NCI-H1105 treated with DMSO at 0.1 percent for 48 hours (cell line): ENCODE results near the gene ZDHHC14.
"Not testable (repeated sequence)": the region's sequence is repeated elsewhere in the genome, so short reads cannot be mapped to it uniquely, and the experiment has no call there.

Source experiments
- DNase-seq: peaks from one replicate; lab custom pipeline; 2025; lab: John Stamatoyannopoulos, UW

Gene ZDHHC14

DNA sequence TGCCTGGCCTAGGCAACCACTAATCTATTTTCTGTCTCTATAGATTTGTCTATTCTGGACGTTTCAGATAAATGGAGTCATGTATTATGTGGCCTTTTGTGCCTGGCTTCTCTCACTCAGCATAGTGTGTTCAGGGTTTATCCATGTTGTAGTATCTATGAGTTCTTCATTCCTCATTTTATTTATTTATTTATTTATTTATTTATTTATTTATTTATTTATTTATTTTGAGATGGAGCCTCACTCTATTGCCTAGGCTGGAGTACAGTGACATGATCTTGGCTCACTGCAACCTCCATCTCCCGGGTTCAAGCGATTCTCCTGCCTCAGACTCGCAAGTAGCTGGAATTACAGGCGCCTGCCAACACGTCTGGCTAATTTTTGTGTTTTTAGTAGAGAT, 86.3 kb downstream of the ZDHHC14 start:
- DNase-seq = not testable (repeated sequence)

DNA sequence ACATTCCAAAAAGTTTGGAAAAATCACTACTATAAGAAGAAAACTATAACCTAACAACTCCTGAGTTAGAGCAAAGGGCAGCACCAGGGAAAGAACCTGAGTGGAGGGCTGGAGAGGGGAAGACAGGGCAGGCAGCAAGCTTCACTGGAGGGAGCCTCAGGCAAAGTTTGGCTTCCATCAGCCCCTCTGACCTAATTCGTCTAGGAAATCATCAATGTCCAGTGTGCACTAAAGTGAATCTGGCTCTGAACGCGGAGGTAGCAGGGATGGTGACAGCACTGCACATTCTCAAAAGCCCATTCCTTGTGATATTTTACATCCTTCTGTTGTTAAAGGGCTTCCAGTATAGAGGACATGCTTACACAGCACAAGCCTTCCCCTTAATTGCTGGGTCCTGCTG, 87.1 kb downstream of the ZDHHC14 start:
- no peak for DNase-seq

DNA sequence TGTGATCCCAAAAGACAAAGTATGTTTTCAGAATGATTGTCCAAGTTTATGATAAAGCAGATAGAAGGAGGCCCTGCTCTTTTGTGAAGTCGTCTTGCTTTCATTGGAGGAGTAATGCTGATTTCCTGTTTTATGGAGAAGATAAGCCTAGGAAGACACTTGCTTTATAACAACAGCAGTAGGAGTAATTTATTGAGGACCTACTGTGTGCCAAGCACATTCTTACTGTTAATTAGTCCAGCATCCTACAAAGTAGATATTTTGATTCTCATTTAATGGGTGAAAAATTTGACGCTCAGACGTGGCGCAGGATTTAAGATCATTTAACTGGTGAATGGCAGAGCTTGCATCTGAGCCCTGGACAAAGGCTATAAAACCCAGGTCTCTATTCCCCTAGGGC, 87.6 kb downstream of the ZDHHC14 start:
- no peak for DNase-seq

DNA sequence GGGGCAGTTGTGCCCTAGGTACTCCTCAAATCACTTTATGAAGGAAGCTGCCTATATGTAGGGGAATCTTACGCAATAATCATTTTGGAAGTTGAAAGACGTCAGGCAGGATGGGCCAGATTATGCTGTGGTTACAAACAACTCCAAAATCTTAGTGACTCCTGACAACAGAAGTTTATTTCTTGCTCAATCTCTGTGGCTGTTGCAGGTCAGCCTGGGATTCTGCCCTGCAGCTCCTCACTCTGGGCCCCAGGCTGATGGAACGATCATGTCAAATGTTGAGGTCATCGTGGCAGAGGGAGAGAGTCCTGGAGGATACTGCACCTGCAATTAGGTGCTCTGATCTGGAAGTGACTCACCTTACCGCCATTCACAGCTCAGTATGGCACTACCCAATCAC, 88.4 kb downstream of the ZDHHC14 start:
- no peak for DNase-seq

DNA sequence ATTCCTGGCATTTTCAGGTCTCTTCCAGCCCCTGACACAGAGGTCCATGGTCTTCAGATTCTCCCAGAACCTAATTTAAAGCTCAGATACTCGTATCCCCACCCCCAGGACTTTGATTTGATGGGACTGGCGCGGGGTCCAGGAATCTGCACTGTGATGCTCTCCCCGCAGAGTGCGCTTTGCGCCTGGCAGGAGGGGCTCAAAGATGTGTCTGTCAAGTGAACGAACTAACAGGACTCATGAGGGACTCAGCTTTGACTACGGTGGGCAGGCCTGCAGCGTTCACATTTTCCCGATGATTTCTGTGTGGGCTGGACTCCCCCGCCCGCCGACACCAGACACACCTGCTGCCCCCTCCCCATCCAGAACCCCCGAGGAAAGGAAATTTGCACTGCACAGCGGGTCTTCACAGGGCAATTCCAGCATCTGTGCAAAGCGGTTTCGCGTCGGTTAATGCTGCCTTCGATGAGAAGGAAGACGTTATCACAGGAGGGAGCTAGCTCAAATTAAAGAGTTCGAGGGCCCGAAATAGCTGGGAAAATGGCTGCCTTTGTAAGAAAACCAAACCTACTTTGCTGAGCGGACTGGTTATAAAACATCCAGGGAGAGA, 90.2 kb downstream of the ZDHHC14 start:
- DNase-seq = no peak

DNA sequence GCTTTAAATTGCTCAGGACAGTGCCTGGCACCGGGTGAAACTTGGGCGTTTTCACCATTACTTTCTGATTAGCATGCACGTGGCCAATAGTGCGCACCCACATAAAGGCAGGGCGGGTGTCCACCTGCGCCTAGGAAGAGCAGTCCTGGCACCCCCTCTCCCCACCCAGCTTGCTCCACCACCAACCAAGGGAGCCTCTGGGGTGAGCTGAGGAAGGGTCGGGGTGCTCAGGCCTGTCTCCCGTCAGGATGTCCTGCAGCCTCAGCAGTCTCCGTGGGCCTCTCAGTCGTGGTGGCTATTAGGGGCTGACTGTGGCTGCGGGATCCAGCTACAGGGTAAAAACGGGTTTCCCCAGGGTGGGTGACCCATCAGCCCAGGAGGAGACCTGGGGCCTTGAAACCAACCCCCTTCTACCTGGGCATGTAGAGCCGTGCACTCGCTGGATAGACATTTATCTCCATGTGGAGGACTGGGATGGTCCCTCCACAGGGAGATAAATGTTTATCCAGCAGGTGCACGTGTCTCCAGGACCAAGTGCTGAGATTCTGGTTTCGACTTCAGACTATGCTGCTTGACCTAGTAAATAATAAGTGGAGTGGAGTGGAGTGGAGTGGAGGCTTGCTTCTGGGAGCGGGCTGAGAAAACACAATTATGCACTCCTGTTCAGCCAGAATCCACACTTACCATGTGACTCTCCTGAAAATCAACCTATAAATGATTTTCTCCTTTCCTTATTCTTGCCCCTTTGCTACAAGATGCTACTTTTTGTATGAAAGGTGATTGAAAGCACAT, 91.1 kb downstream of the ZDHHC14 start:
- DNase-seq = no peak

DNA sequence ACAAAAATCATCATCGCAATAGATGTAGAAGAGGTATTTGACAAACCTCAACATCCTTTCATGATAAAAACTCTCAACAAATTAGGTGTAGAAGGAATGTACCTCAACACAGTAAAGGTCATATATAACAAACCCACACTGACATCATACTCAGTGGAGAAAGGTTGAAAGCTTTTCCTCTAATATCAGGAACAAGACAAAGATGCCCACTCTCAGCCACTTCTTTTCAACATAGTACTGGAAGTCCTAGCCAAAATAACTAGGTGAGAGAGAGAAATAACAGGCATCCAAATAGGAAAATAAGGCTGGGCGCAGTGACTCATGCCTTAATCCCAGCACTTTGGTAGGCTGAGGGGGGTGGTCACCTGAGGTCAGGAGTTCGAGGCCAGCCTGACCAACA, 95.8 kb downstream of the ZDHHC14 start:
- no peak for DNase-seq

DNA sequence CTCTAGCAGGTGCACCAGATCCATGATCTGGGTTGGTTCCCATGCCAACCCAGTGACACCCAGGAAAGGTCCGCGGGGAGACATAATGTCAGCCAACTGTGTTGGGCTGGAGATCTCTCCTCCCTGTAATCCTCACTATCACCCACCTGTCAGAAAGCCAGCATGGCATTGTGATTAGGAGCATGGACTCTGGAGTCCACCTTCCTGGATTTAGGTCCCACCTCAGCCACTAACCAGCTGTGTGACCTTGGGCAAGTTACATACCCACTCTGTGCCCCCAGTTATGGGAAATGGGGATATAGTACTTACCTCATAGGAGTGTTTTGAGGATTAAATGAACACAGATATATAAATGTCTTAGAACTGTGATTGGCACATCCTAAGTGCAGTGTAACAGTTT, 97.9 kb downstream of the ZDHHC14 start:
- no peak for DNase-seq

DNA sequence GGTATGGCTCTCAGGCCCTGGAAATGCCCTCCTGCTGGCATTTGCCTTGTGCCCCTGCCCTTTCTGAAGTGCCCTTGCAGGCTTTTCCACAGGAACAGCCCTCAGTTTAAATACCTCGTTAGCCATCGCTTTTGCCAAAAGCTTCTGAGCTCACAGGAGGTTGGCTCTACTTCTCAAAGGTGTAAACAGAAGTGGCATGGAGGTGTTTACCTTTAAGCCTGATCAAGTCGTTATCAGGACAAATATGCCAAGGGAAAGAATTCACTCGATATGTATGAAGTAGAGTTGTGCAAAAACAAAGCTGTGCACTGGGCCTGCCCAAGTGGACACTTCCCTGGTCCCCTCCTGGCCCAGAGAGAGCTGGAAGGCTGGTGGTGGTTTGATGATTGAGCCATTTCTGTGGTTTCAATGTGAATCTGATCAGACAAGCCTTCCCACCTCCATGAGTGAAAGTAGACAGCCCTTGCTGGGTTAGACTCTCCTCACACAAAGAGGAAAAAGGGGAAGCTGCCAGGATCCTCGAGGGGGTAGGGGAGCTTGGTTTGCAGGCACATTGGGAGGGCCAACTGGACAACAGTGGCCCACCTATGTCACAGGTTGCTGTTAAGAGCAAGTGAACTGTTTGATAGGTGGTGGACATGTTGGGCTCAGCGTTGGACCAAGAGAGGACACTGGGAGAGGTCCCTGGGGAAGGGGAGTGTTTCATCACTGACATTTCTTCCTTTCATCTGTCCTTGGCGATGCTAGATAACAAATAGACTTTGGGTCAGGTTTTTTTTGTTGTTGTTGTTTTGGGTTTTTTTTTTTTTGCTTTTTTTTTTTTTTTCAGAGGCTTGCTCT, 98.7 kb downstream of the ZDHHC14 start:
- no peak for DNase-seq

DNA sequence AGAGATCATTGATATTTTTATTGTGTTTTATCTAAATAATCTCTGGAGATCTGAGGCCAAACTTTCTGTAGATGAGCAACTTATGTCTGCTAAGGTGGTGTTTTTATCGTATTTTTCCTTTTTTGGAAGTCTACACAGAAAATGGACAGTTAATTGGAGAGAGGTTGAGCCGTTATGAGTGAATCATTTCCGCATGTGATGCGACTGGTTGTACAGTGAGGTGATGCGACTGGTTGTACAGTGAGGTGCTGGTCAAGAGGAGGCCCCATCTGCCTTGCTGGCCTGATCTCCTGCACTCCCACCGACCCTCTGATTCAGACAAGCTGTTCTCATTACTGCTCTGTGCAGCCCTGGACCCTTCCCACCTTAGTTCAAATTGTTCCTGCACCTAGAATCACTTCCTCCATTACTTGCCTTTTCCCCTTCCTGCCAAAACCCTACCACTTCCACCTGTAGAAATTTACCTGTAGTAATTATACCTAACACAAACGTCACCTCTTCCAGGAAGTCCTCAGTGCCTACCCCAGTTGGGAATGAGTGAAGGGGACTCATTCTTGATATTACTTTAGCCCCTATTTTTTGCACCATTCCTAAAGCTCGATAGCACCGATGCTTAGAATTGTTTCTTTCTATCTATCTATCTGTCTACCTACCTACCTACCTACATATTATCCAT, 100.3 kb downstream of the ZDHHC14 start:
- no peak for DNase-seq

DNA sequence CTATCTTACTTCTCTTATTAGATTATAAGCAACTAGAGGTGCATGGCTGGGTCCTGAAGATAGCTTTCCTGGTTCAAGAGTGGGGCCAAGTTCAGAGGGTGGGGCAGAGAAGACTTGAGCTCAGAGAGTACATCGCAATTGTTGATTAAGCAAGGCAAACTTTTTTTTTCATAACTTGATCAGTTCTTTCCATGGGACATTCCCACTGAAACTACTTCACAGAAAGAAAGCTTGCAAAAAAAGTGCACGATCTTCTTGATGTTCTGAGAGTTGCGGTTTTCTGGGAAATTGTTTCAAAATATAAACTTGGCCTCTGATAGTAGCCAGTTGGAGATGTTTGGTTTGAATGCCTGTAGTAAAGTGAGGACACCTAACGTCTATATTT, 100.9 kb downstream of the ZDHHC14 start:
- no peak for DNase-seq

DNA sequence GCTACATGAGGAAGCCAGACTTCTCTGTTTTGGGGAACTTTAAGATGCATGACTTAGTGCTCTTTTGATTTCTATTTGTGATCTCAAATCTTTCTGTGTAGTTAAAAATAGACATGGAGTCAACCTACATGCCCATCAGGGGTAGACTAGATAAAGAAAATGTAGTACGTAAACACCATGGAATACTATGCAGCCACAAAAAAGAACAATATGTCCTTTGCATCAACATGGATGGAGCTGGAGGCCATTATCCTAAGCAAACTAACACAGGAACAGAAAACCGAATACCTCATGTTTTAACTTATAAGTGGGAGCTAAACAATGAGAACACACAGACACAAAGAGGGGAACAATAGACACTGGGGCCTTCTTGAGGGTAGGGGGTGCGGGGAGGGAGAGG, 102.8 kb downstream of the ZDHHC14 start:
- DNase-seq = no peak

DNA sequence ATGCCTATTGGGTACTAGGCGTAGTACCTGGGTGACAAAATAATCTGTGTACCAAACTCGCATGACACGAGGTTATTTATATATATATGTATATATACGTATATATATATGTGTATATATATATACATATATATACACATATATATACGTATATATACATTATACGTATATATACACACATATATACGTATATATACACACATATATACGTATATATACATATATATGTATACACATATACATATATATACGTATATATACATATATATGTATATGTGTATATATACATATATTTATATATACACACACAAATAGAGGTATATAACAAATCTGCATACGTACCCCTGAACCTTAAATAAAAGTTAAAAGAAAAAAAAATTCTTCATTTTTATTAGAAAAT, 103.2 kb downstream of the ZDHHC14 start:
- DNase-seq = no peak

DNA sequence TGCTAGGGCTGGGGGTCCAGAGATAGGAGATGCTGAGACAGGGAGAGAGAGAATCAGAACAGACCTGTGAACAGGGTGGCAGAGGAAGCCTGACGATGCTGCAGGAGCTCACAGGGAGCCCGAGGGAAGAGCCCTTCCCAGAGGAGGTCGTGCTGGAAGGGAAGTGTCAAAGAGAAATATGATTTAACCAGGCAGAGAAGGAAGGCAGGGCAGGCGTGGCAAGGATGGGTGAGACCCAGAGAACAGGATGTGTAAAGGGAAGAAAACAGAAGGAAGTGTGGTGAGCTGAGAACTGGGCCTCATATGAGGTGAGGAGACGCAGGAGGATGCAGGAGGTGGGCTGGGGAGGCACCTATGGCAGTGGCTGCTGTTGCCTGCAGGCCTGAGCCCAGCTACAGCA, 105.6 kb downstream of the ZDHHC14 start:
- no peak for DNase-seq

DNA sequence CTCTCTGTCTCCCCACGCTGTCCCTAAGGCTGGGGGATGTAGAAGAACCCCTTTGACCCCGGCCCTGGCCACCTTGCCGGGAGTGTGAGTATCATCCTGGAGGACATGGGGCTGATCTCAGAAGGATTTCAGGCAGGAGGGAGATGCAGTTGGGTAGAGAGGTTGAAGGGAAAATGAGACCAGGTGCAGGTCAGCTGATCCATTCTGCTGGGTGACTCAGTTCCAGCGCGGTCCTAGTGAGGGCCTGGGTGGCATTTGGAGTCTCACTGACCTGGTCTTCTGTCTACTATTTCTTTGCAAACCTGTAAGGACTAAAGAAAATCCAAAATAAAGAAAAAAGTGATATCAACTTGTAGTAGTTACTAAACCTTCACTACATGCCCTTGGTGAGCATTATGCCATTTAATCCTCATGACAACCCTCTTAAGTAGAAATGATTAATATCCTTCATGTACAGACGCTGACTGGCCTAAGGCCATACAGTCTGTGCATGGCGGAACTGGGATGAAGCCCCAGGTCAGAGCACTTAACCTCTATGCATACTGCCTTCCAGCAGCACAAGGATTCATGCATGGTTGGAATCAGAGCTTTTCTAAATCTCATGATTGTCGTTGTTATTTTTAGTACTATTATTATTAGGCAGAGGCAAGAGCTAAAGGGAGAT, 106.3 kb downstream of the ZDHHC14 start:
- DNase-seq = no peak

DNA sequence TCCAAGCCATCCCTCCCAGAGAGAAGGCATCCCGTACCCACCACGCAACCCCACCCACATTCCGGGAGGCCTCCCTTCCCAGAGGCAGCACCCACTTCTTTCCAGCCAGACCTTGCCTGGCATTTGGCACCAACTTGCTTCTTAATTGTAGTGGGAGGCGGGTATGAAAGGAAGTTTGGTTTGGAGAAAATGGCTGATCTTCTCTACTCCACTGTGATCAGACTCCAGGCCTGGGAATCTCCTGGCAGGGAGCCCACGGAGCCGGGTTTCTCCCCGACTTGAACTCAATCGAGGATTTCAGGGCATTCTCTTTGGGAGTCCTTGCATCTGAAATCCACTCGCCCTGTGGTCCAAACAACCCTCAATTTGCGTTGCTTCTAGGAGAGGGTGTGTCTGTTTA, 107.1 kb downstream of the ZDHHC14 start:
- no peak for DNase-seq

DNA sequence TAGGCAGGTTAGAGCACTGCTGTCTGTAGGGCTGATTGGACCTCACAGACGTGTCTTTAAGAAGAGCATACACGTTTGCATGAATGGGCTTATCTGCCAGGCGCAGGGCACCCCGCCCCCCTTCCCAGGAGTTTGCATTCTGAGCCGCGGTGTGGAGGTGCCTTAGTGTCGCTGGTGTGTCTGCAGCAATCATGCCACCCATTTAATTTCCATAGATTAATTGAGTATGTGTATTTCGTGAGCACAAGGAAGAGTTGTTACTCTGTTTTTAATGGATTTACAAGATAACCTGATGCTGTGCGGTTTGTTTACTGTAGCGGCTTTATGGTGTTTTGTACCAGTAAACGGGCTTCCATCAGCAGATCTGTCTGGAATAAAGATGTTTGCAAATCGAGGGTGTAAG, 107.7 kb downstream of the ZDHHC14 start:
- DNase-seq = no peak

DNA sequence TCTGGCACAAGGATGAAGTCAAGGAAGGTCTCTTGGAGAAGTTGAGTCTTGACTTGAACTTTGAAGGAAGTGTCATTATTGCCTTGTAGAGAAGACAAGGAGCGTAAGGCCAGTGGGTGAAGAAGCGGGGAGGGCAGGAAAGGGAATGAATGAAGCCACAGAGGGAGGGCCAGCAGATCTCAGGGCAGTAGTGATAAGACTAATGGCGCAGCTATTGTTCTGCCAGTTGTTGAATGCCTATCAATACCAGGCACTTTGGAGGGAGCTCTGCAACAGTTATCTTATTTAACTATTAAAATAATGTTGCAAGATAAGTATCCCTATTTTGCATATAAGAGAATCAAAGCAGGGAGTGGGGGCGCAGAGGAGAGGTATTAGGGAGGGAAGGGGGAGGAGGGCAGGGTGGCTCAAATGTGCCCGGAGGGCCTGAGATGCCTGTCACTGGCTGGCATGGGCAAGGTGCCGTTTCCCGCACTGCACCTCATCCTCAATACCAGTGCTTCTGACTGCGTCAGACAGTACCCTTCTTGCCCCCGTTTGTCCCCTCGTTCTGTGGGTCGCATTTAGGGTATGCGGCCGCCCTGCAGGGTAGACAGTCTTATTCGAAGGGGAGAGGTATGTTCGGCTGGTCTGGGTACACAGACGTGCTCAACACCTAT, 109.8 kb downstream of the ZDHHC14 start:
- DNase-seq = no peak

DNA sequence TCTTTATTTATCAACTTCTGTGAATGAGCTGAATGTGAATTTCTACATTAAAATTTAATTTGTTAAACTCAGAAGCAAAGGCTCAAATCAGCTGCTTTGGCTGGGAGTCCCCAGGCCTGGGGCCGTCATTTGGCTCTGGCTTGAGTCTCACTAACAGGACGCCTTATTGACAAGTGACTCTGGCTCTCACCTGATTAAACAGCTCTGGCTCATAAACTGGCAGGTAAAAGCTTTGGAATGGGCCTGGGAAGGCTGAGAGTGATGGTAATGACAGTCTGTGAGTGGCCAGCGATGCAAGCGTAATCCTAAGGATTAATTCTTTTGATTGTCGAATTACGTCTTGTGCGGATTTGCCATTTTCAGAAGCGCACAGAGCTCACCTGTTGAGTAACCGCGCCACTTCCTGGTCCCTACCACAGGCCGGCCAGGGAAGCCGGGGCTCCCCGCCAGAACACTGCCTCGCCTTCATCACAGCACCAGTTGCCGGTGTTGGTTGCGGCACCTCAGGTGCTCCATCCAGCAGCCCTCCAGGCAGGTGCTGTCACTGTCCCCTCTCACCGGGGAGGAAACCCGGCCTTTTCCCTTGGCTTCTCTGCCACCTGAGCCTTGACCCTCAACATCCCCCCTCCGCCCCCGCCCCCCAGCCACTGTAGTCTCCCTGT, 110.7 kb downstream of the ZDHHC14 start:
- DNase-seq = no peak

DNA sequence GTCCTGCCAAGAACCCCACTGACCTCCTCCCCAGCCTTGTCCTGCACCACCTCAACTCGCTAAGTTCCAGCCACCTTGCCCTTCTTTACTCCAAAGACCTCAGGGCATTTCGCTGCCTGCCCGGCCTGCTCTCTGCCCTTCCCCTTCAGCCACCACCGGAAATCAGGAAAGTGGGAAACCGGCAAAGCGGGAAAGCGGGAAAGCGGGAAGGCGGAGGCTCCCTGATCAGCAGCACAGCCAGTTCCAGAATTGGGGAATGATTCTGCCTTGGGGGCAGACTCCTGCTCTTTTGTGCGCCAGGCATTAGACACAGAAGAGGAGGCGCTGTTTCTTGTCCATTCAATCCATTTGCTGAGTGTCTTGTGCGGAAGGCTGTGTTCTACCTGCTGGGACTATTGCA, 111.3 kb downstream of the ZDHHC14 start:
- DNase-seq = no peak

DNA sequence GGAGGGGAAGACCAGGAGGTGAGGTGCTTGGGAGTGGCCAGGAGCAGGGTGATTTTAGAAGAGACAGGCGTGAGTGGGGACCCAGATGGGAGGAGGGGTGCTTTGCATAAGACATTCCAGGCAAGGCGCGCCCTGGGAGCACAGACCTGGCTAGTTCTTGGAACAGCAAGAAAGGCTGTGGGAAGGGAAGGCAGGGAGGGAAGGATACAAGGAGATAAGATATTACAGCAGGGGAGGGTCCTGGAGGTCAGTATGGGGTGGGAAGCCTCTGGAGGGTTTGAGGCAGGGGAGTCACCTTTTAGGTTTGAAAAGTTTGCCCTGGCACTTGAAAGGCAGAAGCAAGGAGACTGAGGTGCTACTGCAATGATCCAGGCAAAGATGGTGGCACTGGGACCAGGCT, 111.8 kb downstream of the ZDHHC14 start:
- no peak for DNase-seq
